Ecto neural progenitor cell (in vitro differentiated cells): ENCODE results near the gene RAB36.

Source experiments
- DNase-seq: peaks from one replicate; pipeline ENCODE4 v3.0.0-alpha.2; 2018; ENCODE audit warnings: low spot score

The RAB36 gene

GRCh38 chr22:23137905-23138561 is 7.2 kb upstream of the RAB36 start:
- DNase-seq: no peak

- no peak for DNase-seq
These were observed 6.5 kb upstream of the RAB36 start for GRCh38 chr22:23138584-23139435.

- no peak for DNase-seq
These were observed 4.9 kb upstream of the RAB36 start for GRCh38 chr22:23140385-23140784.

- no peak for DNase-seq
These were observed 2.7 kb upstream of the RAB36 start for GRCh38 chr22:23142546-23143105.

GRCh38 chr22:23143119-23143518 is 2.2 kb upstream of the RAB36 start:
- DNase-seq: no peak

- no peak for DNase-seq
These were observed 845 bp upstream of the RAB36 start for GRCh38 chr22:23144432-23144831.

GRCh38 chr22:23145878-23146470 is 697 bp downstream of the RAB36 start:
- DNase-seq: no peak

GRCh38 chr22:23146478-23147205 is 1.4 kb downstream of the RAB36 start:
- no peak for DNase-seq

- DNase-seq: no peak
These were observed 2.5 kb downstream of the RAB36 start for GRCh38 chr22:23147617-23148387.

- DNase-seq: no peak
These were observed 4.5 kb downstream of the RAB36 start for GRCh38 chr22:23149743-23150238.

- no peak for DNase-seq
These were observed 5.5 kb downstream of the RAB36 start for GRCh38 chr22:23150762-23151161.

- DNase-seq: no peak
These were observed 6.5 kb downstream of the RAB36 start for GRCh38 chr22:23151827-23152226.

- no peak for DNase-seq
These were observed 7.2 kb downstream of the RAB36 start for GRCh38 chr22:23152238-23153114.

- no peak for DNase-seq
These were observed 8.7 kb downstream of the RAB36 start for GRCh38 chr22:23153994-23154393.

- DNase-seq: no peak
These were observed 9.2 kb downstream of the RAB36 start for GRCh38 chr22:23154461-23154860.

GRCh38 chr22:23155143-23155542 is 9.9 kb downstream of the RAB36 start:
- no peak for DNase-seq

GRCh38 chr22:23155831-23156230 is 10.6 kb downstream of the RAB36 start:
- no peak for DNase-seq

GRCh38 chr22:23156286-23156685 is 11.0 kb downstream of the RAB36 start:
- DNase-seq: no peak

GRCh38 chr22:23157560-23158515 is 12.6 kb downstream of the RAB36 start:
- no peak for DNase-seq
